ENCODE data around the gene SSBP3. TPM values are rescaled to one million over a fixed set of nuclear protein-coding genes. Genes with fewer than 3 reads are reported as not detected.

The SSBP3 gene
- total RNA-seq, 2 experiments from 2014 or later = 90.0 TPM

- Mint-ChIP-seq H3K27ac (peak overlapping the region; percentile 51), H3K27me3 (no peaks in the 10 kb centered on the region), H3K4me1 (peaks cover 57% of the 10 kb centered on the region), H3K4me3 (no peak overlapping the region), H3K36me3 (ENCODE audit: low read depth) (no peaks in the 10 kb centered on the region), H3K9me3 (no peaks in the 10 kb centered on the region)
- POLR2A ChIA-PET = interaction anchor here (0.7 to 1.5 kb wide), 3 partner anchors 9 to 79 kb away, joined by 3 read pairs; no protein-coding TSS in a partner anchor
- CTCF ChIA-PET = interaction anchor here (1.0 kb wide), 1 partner anchor 13 kb away, joined by 3 read pairs; no protein-coding TSS in a partner anchor
- peak; percentile 30 for DNase-seq
Measured at GRCh38 chr1:54290506-54291184, 115.5 kb downstream of the SSBP3 start.

- H3K9me3 Mint-ChIP-seq = no peaks in the 10 kb centered on the region
- ChIA-PET POLR2A (interaction anchor here (0.7 to 1.5 kb wide), 3 partner anchors 10 to 80 kb away, joined by 3 read pairs; no protein-coding TSS in a partner anchor), CTCF (no interaction called here)
- no peak for DNase-seq
- peaks cover 62% of the 10 kb centered on the region for H3K4me1 Mint-ChIP-seq
- H3K27me3 Mint-ChIP-seq = no peaks in the 10 kb centered on the region
- H3K36me3 Mint-ChIP-seq (ENCODE audit: low read depth) = no peaks in the 10 kb centered on the region
- no peak overlapping the region for H3K4me3 Mint-ChIP-seq
- H3K27ac Mint-ChIP-seq = peak overlapping the region; percentile 57
Measured at GRCh38 chr1:54289712-54290233, 116.4 kb downstream of the SSBP3 start.

- Mint-ChIP-seq H3K4me3 (no peak overlapping the region), H3K27ac (peak overlapping the region; percentile 82), H3K27me3 (no peaks in the 10 kb centered on the region), H3K9me3 (no peaks in the 10 kb centered on the region), H3K4me1 (peaks cover 79% of the 10 kb centered on the region), H3K36me3 (ENCODE audit: low read depth) (no peaks in the 10 kb centered on the region)
- no peak for DNase-seq
- CTCF ChIA-PET = interaction anchor here (0.7 to 1.6 kb wide), 5 partner anchors 62 to 212 kb away, joined by 3 to 5 read pairs (median 3); no protein-coding TSS in a partner anchor
- POLR2A ChIA-PET = interaction anchor here (3.5 kb wide), 1 partner anchor 88 kb away, joined by 20 read pairs; the partner anchor contains the start of genes CYB5RL and MRPL37
Measured at GRCh38 chr1:54287801-54288211, 118.4 kb downstream of the SSBP3 start.

- peak overlapping the region; percentile 44 for H3K4me3 Mint-ChIP-seq
- peaks cover 84% of the 10 kb centered on the region for H3K4me1 Mint-ChIP-seq
- no peaks in the 10 kb centered on the region for H3K36me3 Mint-ChIP-seq (ENCODE audit: low read depth)
- DNase-seq = peak; percentile 83
- no peaks in the 10 kb centered on the region for H3K27me3 Mint-ChIP-seq
- ChIA-PET CTCF (interaction anchor here (1.1 to 1.6 kb wide), 3 partner anchors 86 to 212 kb away, joined by 3 to 5 read pairs (median 4); no protein-coding TSS in a partner anchor), POLR2A (interaction anchor here (0.6 to 3.5 kb wide), 2 partner anchors 8 to 87 kb away, joined by 3 to 20 read pairs; partner anchors contain the start of genes CYB5RL and MRPL37)
- peak overlapping the region; percentile 82 for H3K27ac Mint-ChIP-seq
- H3K9me3 Mint-ChIP-seq = no peaks in the 10 kb centered on the region
Measured at GRCh38 chr1:54287176-54287650, 119.0 kb downstream of the SSBP3 start.

GRCh38 chr1:54285815-54286345 lies 120.3 kb downstream of the SSBP3 start:
- Mint-ChIP-seq H3K4me3 (peak overlapping the region; percentile 59), H3K27ac (peak overlapping the region; percentile 82), H3K4me1 (peaks cover 84% of the 10 kb centered on the region), H3K36me3 (ENCODE audit: low read depth) (no peaks in the 10 kb centered on the region), H3K9me3 (no peaks in the 10 kb centered on the region), H3K27me3 (no peaks in the 10 kb centered on the region)
- ChIA-PET CTCF (interaction anchor here (1.6 to 1.7 kb wide), 2 partner anchors 85 to 121 kb away, joined by 5 to 7 read pairs; partner anchors contain the start of genes CYB5RL and MRPL37), POLR2A (interaction anchor here (0.6 to 3.5 kb wide), 7 partner anchors 8 to 498 kb away, joined by 3 to 20 read pairs (median 4); partner anchors contain the start of genes CYB5RL, MRPL37 and SSBP3)
- DNase-seq = no peak

- Mint-ChIP-seq H3K27me3 (no peaks in the 10 kb centered on the region), H3K36me3 (ENCODE audit: low read depth) (peaks cover 9% of the 10 kb centered on the region), H3K4me1 (peaks cover 84% of the 10 kb centered on the region), H3K27ac (peak overlapping the region; percentile 82), H3K4me3 (peak overlapping the region; percentile 59), H3K9me3 (no peaks in the 10 kb centered on the region)
- ChIA-PET CTCF (interaction anchor here (1.6 to 1.7 kb wide), 2 partner anchors 85 to 122 kb away, joined by 5 to 7 read pairs; partner anchors contain the start of genes CYB5RL and MRPL37), POLR2A (interaction anchor here (0.6 to 3.5 kb wide), 7 partner anchors 9 to 497 kb away, joined by 3 to 20 read pairs (median 4); partner anchors contain the start of genes CYB5RL, MRPL37 and SSBP3)
- DNase-seq = peak; percentile 52
Measured at GRCh38 chr1:54284781-54285529, 121.2 kb downstream of the SSBP3 start.

GRCh38 chr1:54283635-54284385 lies 122.4 kb downstream of the SSBP3 start:
- H3K36me3 Mint-ChIP-seq (ENCODE audit: low read depth) = peaks cover 14% of the 10 kb centered on the region
- no peak overlapping the region for H3K4me3 Mint-ChIP-seq
- ChIA-PET POLR2A (interaction anchor here (1.3 to 3.1 kb wide), 2 partner anchors 54 to 83 kb away, joined by 6 to 19 read pairs; partner anchors contain the start of genes CYB5RL and MRPL37), CTCF (no interaction called here)
- no peaks in the 10 kb centered on the region for H3K9me3 Mint-ChIP-seq
- no peaks in the 10 kb centered on the region for H3K27me3 Mint-ChIP-seq
- peaks cover 76% of the 10 kb centered on the region for H3K4me1 Mint-ChIP-seq
- peak overlapping the region; percentile 81 for H3K27ac Mint-ChIP-seq
- DNase-seq = no peak

GRCh38 chr1:54282101-54282847 lies 123.9 kb downstream of the SSBP3 start:
- ChIA-PET POLR2A (no interaction called here), CTCF (no interaction called here)
- Mint-ChIP-seq H3K27ac (peak overlapping the region; percentile 81), H3K4me1 (peaks cover 80% of the 10 kb centered on the region), H3K4me3 (no peak overlapping the region), H3K27me3 (no peaks in the 10 kb centered on the region), H3K36me3 (ENCODE audit: low read depth) (peaks cover 18% of the 10 kb centered on the region), H3K9me3 (no peaks in the 10 kb centered on the region)
- no peak for DNase-seq

GRCh38 chr1:54280651-54281050 lies 125.5 kb downstream of the SSBP3 start:
- no peak for DNase-seq
- peaks cover 24% of the 10 kb centered on the region for H3K36me3 Mint-ChIP-seq (ENCODE audit: low read depth)
- CTCF ChIA-PET = no interaction called here
- no peak overlapping the region for H3K4me3 Mint-ChIP-seq
- H3K27ac Mint-ChIP-seq = peak overlapping the region; percentile 58
- no peaks in the 10 kb centered on the region for H3K9me3 Mint-ChIP-seq
- H3K27me3 Mint-ChIP-seq = no peaks in the 10 kb centered on the region
- H3K4me1 Mint-ChIP-seq = peaks cover 72% of the 10 kb centered on the region
- POLR2A ChIA-PET = no interaction called here

GRCh38 chr1:54279457-54279856 lies 126.7 kb downstream of the SSBP3 start:
- Mint-ChIP-seq H3K27ac (no peak overlapping the region), H3K27me3 (no peaks in the 10 kb centered on the region), H3K4me3 (no peak overlapping the region), H3K4me1 (peaks cover 64% of the 10 kb centered on the region), H3K36me3 (ENCODE audit: low read depth) (peaks cover 24% of the 10 kb centered on the region), H3K9me3 (no peaks in the 10 kb centered on the region)
- ChIA-PET POLR2A (no interaction called here), CTCF (no interaction called here)
- no peak for DNase-seq

GRCh38 chr1:54278941-54279422 lies 127.2 kb downstream of the SSBP3 start:
- Mint-ChIP-seq H3K9me3 (no peaks in the 10 kb centered on the region), H3K4me3 (no peak overlapping the region), H3K36me3 (ENCODE audit: low read depth) (peaks cover 24% of the 10 kb centered on the region), H3K4me1 (peaks cover 61% of the 10 kb centered on the region), H3K27me3 (no peaks in the 10 kb centered on the region), H3K27ac (no peak overlapping the region)
- CTCF ChIA-PET = no interaction called here
- no peak for DNase-seq
- POLR2A ChIA-PET = interaction anchor here (0.7 kb wide), 1 partner anchor 8 kb away, joined by 3 read pairs; no protein-coding TSS in a partner anchor

All from activated CD4-positive, alpha-beta memory T cell treated with anti-CD3 and anti-CD28 coated beads, Interleukin-2, amount 10 ng/mL, durations not matched to agents 7 days and 5 days (primary cell).